Stimulated activated CD8-positive, alpha-beta memory T cell treated with anti-CD3 and anti-CD28 coated beads, Interleukin-15, amount 100 ng/mL, for 4 hours (primary cell): ENCODE results near the gene ZNF423.

Experiments
- DNase-seq, 2 donors: peaks; one replicate each; pipeline ENCODE4 v3.0.0-alpha.2; 2020; ENCODE audit warnings: low read depth in 2 of 2

The ZNF423 gene

GRCh38 chr16:49558451-49558850 is 297.5 kb downstream of the ZNF423 start:
- no peak for DNase-seq

GRCh38 chr16:49556606-49557446 is 299.1 kb downstream of the ZNF423 start:
- DNase-seq: no peak

GRCh38 chr16:49556249-49556605 is 299.7 kb downstream of the ZNF423 start:
- DNase-seq: no peak

- no peak for DNase-seq
Measured at GRCh38 chr16:49554681-49555080, 301.2 kb downstream of the ZNF423 start.

- DNase-seq: no peak
Measured at GRCh38 chr16:49552313-49552928, 303.5 kb downstream of the ZNF423 start.

- no peak for DNase-seq
Measured at GRCh38 chr16:49550666-49551065, 305.2 kb downstream of the ZNF423 start.

GRCh38 chr16:49550140-49550539 is 305.8 kb downstream of the ZNF423 start:
- DNase-seq: no peak

- DNase-seq: no peak
Measured at GRCh38 chr16:49548325-49548970, 307.5 kb downstream of the ZNF423 start.

GRCh38 chr16:49547448-49547847 is 308.5 kb downstream of the ZNF423 start:
- no peak for DNase-seq

GRCh38 chr16:49546735-49547134 is 309.2 kb downstream of the ZNF423 start:
- no peak for DNase-seq

GRCh38 chr16:49545741-49546448 is 310.0 kb downstream of the ZNF423 start:
- no peak for DNase-seq

GRCh38 chr16:49545243-49545642 is 310.7 kb downstream of the ZNF423 start:
- DNase-seq: no peak

GRCh38 chr16:49544828-49545227 is 311.1 kb downstream of the ZNF423 start:
- no peak for DNase-seq

- no peak for DNase-seq
Measured at GRCh38 chr16:49543631-49543946, 312.3 kb downstream of the ZNF423 start.

GRCh38 chr16:49542946-49543630 is 312.8 kb downstream of the ZNF423 start:
- no peak for DNase-seq

- no peak for DNase-seq
Measured at GRCh38 chr16:49542391-49542891, 313.5 kb downstream of the ZNF423 start.

- DNase-seq: no peak
Measured at GRCh38 chr16:49540836-49541235, 315.1 kb downstream of the ZNF423 start.

GRCh38 chr16:49539758-49540157 is 316.2 kb downstream of the ZNF423 start:
- no peak for DNase-seq

- DNase-seq: no peak
Measured at GRCh38 chr16:49537924-49538459, 317.9 kb downstream of the ZNF423 start.

GRCh38 chr16:49534901-49535610 is 320.9 kb downstream of the ZNF423 start:
- no peak for DNase-seq

- no peak for DNase-seq
Measured at GRCh38 chr16:49533422-49533821, 322.5 kb downstream of the ZNF423 start.
